Measurements from ENCODE around the gene KRT9. TPM values are rescaled to one million over a fixed set of nuclear protein-coding genes. Genes with fewer than 3 reads are reported as not detected.

Gene KRT9
- total and polyA plus RNA-seq, 2 of the 13 experiments (the other 11 are each of a cell fraction or from before 2014, with no cell fraction given): not detected

DNA sequence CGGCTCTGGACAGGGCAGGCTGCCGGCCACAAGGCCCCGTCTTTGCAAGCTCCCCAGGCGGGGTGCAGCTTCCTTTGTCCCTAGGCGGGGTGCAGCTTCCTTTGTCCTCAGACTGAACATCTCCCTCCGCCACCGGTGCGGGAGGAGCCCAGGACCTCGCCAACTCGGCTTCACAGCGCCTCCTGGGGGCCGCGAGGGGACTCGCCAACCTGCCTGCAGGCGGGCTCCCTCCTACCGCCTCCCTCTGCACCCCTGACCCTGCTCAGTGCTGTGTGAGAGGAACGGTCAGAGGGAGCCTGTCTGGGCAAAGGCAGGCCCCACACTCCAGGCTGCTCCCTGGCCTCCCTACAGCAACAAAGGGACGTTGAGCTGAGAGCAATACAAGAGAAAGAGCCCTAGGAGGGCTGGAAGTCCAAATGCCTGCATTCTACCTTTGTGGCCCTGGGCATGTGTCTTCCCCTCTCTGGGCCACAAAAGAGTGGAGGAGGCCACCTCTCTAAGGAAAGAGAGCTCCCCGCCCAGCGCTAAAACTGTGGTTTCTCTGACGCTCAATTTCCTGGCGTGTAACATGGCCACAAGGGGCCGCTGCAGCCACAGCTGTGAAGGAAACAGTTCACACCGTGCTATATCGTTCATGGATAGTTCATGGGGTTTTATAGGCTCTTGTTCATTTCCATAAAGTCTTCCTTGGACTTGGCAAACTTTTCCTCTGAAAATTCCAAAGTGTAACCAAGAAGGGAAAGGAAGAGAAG lies 22.8 kb downstream of the KRT9 start (continued):
- TF ChIP-seq, protein P1, sequence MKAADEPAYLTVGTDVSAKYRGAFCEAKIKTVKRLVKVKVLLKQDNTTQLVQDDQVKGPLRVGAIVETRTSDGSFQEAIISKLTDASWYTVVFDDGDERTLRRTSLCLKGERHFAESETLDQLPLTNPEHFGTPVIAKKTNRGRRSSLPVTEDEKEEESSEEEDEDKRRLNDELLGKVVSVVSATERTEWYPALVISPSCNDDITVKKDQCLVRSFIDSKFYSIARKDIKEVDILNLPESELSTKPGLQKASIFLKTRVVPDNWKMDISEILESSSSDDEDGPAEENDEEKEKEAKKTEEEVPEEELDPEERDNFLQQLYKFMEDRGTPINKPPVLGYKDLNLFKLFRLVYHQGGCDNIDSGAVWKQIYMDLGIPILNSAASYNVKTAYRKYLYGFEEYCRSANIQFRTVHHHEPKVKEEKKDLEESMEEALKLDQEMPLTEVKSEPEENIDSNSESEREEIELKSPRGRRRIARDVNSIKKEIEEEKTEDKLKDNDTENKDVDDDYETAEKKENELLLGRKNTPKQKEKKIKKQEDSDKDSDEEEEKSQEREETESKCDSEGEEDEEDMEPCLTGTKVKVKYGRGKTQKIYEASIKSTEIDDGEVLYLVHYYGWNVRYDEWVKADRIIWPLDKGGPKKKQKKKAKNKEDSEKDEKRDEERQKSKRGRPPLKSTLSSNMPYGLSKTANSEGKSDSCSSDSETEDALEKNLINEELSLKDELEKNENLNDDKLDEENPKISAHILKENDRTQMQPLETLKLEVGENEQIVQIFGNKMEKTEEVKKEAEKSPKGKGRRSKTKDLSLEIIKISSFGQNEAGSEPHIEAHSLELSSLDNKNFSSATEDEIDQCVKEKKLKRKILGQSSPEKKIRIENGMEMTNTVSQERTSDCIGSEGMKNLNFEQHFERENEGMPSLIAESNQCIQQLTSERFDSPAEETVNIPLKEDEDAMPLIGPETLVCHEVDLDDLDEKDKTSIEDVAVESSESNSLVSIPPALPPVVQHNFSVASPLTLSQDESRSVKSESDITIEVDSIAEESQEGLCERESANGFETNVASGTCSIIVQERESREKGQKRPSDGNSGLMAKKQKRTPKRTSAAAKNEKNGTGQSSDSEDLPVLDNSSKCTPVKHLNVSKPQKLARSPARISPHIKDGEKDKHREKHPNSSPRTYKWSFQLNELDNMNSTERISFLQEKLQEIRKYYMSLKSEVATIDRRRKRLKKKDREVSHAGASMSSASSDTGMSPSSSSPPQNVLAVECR (CRISPR knock-in tag; IDR thresholded peaks at IDR 0.05; ENCODE audit: borderline replicate concordance): no peak; the same call in 1 of the 2 replicates
- TF ChIP-seq, protein P2, sequence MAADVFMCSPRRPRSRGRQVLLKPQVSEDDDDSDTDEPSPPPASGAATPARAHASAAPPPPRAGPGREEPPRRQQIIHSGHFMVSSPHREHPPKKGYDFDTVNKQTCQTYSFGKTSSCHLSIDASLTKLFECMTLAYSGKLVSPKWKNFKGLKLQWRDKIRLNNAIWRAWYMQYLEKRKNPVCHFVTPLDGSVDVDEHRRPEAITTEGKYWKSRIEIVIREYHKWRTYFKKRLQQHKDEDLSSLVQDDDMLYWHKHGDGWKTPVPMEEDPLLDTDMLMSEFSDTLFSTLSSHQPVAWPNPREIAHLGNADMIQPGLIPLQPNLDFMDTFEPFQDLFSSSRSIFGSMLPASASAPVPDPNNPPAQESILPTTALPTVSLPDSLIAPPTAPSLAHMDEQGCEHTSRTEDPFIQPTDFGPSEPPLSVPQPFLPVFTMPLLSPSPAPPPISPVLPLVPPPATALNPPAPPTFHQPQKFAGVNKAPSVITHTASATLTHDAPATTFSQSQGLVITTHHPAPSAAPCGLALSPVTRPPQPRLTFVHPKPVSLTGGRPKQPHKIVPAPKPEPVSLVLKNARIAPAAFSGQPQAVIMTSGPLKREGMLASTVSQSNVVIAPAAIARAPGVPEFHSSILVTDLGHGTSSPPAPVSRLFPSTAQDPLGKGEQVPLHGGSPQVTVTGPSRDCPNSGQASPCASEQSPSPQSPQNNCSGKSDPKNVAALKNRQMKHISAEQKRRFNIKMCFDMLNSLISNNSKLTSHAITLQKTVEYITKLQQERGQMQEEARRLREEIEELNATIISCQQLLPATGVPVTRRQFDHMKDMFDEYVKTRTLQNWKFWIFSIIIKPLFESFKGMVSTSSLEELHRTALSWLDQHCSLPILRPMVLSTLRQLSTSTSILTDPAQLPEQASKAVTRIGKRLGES (CRISPR knock-in tag; IDR thresholded peaks at IDR 0.05; ENCODE audit: borderline replicate concordance): no peak
- peak; percentile 58; the same call in 1 of the 2 replicates for TF ChIP-seq ZNF792 (CRISPR knock-in tag; IDR thresholded peaks at IDR 0.05)
- no peak for TF ChIP-seq NFE2 (CRISPR knock-in tag; IDR thresholded peaks at IDR 0.05)
- no peak for TF ChIP-seq ZNF766 (CRISPR knock-in tag; IDR thresholded peaks at IDR 0.05; ENCODE audit: borderline replicate concordance)
- no peak for TF ChIP-seq ZEB1 (IDR thresholded peaks at IDR 0.05; ENCODE audit: insufficient replicate concordance, low read depth)
- TF ChIP-seq RFXAP (CRISPR knock-in tag; IDR thresholded peaks at IDR 0.05; ENCODE audit: borderline replicate concordance): 0 out of 2 replicates have a peak, but pooled peaks have one; percentile 9
- TF ChIP-seq PHF21A (CRISPR knock-in tag; IDR thresholded peaks at IDR 0.05): peak; percentile 66; the same call in 1 of the 2 replicates
- TF ChIP-seq, protein P3, sequence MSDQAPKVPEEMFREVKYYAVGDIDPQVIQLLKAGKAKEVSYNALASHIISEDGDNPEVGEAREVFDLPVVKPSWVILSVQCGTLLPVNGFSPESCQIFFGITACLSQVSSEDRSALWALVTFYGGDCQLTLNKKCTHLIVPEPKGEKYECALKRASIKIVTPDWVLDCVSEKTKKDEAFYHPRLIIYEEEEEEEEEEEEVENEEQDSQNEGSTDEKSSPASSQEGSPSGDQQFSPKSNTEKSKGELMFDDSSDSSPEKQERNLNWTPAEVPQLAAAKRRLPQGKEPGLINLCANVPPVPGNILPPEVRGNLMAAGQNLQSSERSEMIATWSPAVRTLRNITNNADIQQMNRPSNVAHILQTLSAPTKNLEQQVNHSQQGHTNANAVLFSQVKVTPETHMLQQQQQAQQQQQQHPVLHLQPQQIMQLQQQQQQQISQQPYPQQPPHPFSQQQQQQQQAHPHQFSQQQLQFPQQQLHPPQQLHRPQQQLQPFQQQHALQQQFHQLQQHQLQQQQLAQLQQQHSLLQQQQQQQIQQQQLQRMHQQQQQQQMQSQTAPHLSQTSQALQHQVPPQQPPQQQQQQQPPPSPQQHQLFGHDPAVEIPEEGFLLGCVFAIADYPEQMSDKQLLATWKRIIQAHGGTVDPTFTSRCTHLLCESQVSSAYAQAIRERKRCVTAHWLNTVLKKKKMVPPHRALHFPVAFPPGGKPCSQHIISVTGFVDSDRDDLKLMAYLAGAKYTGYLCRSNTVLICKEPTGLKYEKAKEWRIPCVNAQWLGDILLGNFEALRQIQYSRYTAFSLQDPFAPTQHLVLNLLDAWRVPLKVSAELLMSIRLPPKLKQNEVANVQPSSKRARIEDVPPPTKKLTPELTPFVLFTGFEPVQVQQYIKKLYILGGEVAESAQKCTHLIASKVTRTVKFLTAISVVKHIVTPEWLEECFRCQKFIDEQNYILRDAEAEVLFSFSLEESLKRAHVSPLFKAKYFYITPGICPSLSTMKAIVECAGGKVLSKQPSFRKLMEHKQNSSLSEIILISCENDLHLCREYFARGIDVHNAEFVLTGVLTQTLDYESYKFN (CRISPR knock-in tag; conservative IDR thresholded peaks at IDR 0.05): 0 out of 2 replicates have a peak, but pooled peaks have one; percentile 10
- no peak for TF ChIP-seq CENPT (CRISPR knock-in tag; IDR thresholded peaks at IDR 0.05; ENCODE audit: low read depth)
- TF ChIP-seq ZNF7 (CRISPR knock-in tag; IDR thresholded peaks at IDR 0.05): no peak
- TF ChIP-seq ZNF777 (CRISPR knock-in tag; IDR thresholded peaks at IDR 0.05): no peak
- TF ChIP-seq, protein P4, sequence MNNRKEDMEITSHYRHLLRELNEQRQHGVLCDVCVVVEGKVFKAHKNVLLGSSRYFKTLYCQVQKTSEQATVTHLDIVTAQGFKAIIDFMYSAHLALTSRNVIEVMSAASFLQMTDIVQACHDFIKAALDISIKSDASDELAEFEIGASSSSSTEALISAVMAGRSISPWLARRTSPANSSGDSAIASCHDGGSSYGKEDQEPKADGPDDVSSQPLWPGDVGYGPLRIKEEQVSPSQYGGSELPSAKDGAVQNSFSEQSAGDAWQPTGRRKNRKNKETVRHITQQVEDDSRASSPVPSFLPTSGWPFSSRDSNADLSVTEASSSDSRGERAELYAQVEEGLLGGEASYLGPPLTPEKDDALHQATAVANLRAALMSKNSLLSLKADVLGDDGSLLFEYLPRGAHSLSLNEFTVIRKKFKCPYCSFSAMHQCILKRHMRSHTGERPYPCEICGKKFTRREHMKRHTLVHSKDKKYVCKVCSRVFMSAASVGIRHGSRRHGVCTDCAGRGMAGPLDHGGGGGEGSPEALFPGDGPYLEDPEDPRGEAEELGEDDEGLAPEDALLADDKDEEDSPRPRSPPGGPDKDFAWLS (CRISPR knock-in tag; IDR thresholded peaks at IDR 0.05; ENCODE audit: borderline replicate concordance): no peak
- no peak for TF ChIP-seq GATA4 (IDR thresholded peaks at IDR 0.05; ENCODE audit: borderline replicate concordance, low read depth)
- no peak for TF ChIP-seq U2AF2 (IDR thresholded peaks at IDR 0.05; ENCODE audit: low read depth, low read length)
- TF ChIP-seq NRL (CRISPR knock-in tag; IDR thresholded peaks at IDR 0.05; ENCODE audit: borderline replicate concordance): peak; percentile 39; the same call in 1 of the 2 replicates

All from HepG2 (cell line).